Adrenal gland (tissue), 5 donors: ENCODE measurements around the gene BRSK1.

Source experiments
- POLR2A ChIP-seq, 2 donors: fragments of 450-650 bp; IDR thresholded peaks; one replicate each; pipeline ENCODE4 v1.6.1; 2017; ENCODE audit warnings: antibody characterized with exemption in 2 of 2, mild to moderate bottlenecking in 2 of 2, moderate library complexity in 1 of 2
- TF ChIP-seq, protein P1 (sequence below), 6 experiments: fragments of 450-650 bp in 4 of 6; fragments of 200-600 bp in 2 of 6; sonication (generic) in 1 of 6; IDR thresholded peaks; 1 replicate in 5 of 6; 2 replicates in 1 of 6; pipeline versions ENCODE4 v1.5.1 to v1.8.0; 2016 to 2021; ENCODE audit warnings: antibody characterized with exemption in 6 of 6, mild to moderate bottlenecking in 2 of 6, moderate library complexity in 1 of 6
- donor health status: DM: no; HTN: no; CAD: no.

GRCh38 chr19:55255618-55256423 is 28.0 kb upstream of the BRSK1 start:
- TF ChIP-seq, protein P1, sequence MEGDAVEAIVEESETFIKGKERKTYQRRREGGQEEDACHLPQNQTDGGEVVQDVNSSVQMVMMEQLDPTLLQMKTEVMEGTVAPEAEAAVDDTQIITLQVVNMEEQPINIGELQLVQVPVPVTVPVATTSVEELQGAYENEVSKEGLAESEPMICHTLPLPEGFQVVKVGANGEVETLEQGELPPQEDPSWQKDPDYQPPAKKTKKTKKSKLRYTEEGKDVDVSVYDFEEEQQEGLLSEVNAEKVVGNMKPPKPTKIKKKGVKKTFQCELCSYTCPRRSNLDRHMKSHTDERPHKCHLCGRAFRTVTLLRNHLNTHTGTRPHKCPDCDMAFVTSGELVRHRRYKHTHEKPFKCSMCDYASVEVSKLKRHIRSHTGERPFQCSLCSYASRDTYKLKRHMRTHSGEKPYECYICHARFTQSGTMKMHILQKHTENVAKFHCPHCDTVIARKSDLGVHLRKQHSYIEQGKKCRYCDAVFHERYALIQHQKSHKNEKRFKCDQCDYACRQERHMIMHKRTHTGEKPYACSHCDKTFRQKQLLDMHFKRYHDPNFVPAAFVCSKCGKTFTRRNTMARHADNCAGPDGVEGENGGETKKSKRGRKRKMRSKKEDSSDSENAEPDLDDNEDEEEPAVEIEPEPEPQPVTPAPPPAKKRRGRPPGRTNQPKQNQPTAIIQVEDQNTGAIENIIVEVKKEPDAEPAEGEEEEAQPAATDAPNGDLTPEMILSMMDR (IDR thresholded peaks at IDR 0.05) = no peak
- no peak for TF ChIP-seq POLR2A (IDR thresholded peaks at IDR 0.05)
